ENCODE results near the gene EPAS1. TPM values are rescaled to one million over a fixed set of nuclear protein-coding genes. Genes with fewer than 3 reads are reported as not detected.

EPAS1 gene
- total RNA-seq, 4 donors from 2014 or later = 102 to 260 (median 167) TPM

- H3K4me3 ChIP-seq = no peak overlapping the region
- H3K9me3 ChIP-seq = no peaks in the 10 kb centered on the region
- no peak for DNase-seq
- TF ChIP-seq EP300 (IDR thresholded peaks at IDR 0.05; ENCODE audit: low read depth) = no peak
- no peak for TF ChIP-seq POLR2AphosphoS5 (IDR thresholded peaks at IDR 0.05)
- peaks cover 0 to 2% (median 0%) of the 10 kb centered on the region in 4 donors for H3K36me3 ChIP-seq
- peaks cover 0 to 15% (median 0%) of the 10 kb centered on the region in 4 donors for H3K4me1 ChIP-seq
- no peak overlapping the region for H3K27ac ChIP-seq
- in situ Hi-C loops (cut with MboI; ENCODE audit: low pct_ligation_motif_present in 1 of 4, low pct_unique_long_range_greater_than_20kb in 1 of 4, low sequenced_read_pairs in 3 of 4) = no loop called here
- intact Hi-C loops (cut with DNase I; ENCODE audit: low total_unique reads) = no loop called here
- H3K27me3 ChIP-seq = no peaks in the 10 kb centered on the region
- 84% methylated on average over 4 to 11 of the region's 11 CpGs for WGBS, 2 donors (ENCODE audit: low coverage in 1 of 2)
Measured at GRCh38 chr2:46347648-46348280, 50.6 kb downstream of the EPAS1 start.

DNA sequence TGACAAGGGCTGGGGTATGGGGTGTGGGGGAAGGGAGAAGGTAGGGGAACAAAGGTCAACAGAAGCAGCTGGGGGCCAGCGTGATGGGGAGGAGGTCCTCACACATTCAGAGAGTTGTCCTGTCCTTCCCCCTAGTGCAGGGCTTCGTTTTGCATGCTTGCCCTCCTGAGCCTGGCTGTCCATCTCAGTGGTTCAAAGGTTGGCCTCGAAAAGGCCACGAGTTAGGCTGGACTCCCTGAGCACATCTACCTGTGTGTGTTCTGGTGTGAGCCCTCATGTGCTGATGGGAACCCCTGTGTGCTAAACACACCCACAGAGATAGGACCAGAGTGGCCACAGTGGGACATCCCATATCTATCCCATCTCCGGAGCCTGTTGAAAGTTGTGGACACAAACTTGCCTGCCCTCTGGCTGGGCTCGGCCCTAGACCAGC lies 51.9 kb downstream of the EPAS1 start:
- H3K27me3 ChIP-seq = no peaks in the 10 kb centered on the region
- peaks cover 0 to 15% (median 0%) of the 10 kb centered on the region in 4 donors for H3K4me1 ChIP-seq
- WGBS, 2 donors (ENCODE audit: low coverage in 1 of 2) = 82% methylated on average over 2 to 6 of the region's 6 CpGs
- in situ Hi-C loops (cut with MboI; ENCODE audit: low pct_ligation_motif_present in 1 of 4, low pct_unique_long_range_greater_than_20kb in 1 of 4, low sequenced_read_pairs in 3 of 4) = no loop called here
- TF ChIP-seq POLR2AphosphoS5 (IDR thresholded peaks at IDR 0.05) (no peak), EP300 (IDR thresholded peaks at IDR 0.05; ENCODE audit: low read depth) (no peak), CTCF (IDR thresholded peaks at IDR 0.05) (no peak), POLR2A (IDR thresholded peaks at IDR 0.05) (no peak)
- no peak overlapping the region for H3K4me3 ChIP-seq
- DNase-seq = no peak
- peaks cover 0 to 2% (median 0%) of the 10 kb centered on the region in 4 donors for H3K36me3 ChIP-seq
- H3K27ac ChIP-seq = no peak overlapping the region
- intact Hi-C loops (cut with DNase I; ENCODE audit: low total_unique reads) = no loop called here
- H3K9me3 ChIP-seq = no peaks in the 10 kb centered on the region

DNA sequence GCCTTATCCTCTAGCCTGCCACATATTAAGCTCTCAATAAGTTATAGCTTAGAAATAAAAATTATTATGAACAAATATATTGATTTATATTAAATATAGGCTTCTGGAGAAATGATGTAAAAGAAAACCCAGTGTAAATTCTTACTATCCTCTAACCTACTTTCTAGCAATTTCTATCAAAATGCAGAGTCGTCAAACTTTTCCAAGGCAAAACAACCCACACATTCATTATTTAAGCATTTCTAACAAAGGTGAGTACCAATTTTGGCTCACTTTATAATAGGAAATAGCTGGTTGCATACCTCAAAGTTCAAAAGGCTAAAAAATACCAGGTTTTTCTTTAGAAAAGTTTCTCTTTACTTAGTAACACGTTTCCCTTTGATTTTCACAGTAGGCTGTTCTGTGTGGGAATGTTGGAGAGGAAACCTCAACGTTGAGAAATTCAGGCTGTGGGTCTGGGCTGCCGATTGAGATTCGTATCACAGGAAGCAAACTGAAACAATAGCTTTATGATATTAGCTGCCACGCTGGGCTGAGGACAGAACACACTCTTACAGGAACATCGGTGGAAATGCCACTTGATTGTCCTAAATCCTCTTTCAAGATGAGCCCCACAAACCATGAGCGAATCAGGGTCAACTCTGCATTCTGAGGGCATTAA lies 53.0 kb downstream of the EPAS1 start:
- Histone ChIP-seq H3K36me3 (peaks cover 0 to 2% (median 0%) of the 10 kb centered on the region in 4 donors), H3K27ac (peak overlapping the region in 2 of 4 donors; percentile 7 to 35), H3K4me3 (no peak overlapping the region), H3K9me3 (no peaks in the 10 kb centered on the region), H3K4me1 (peaks cover 0 to 12% (median 0%) of the 10 kb centered on the region in 4 donors), H3K27me3 (no peaks in the 10 kb centered on the region)
- no peak for DNase-seq
- intact Hi-C loops (cut with DNase I; ENCODE audit: low total_unique reads) = loop anchor here (10.0 kb wide), 1 partner anchor 45 kb away; no protein-coding TSS in a partner anchor
- in situ Hi-C loops (cut with MboI; ENCODE audit: low pct_ligation_motif_present in 1 of 4, low pct_unique_long_range_greater_than_20kb in 1 of 4, low sequenced_read_pairs in 3 of 4) = loop anchor here (25.0 kb wide), 3 partner anchors 288 to 713 kb away; no protein-coding TSS in a partner anchor
- 73 to 76% methylated on average over 7 to 8 of the region's 8 CpGs for WGBS, 2 donors (ENCODE audit: low coverage in 1 of 2)
- TF ChIP-seq POLR2AphosphoS5 (IDR thresholded peaks at IDR 0.05) (no peak), POLR2A (IDR thresholded peaks at IDR 0.05) (no peak), CTCF (IDR thresholded peaks at IDR 0.05) (no peak), EP300 (IDR thresholded peaks at IDR 0.05; ENCODE audit: low read depth) (no peak)

- Histone ChIP-seq H3K27ac (peak overlapping the region; percentile 22 to 51 (median 42)), H3K9me3 (no peaks in the 10 kb centered on the region), H3K4me3 (no peak overlapping the region), H3K27me3 (no peaks in the 10 kb centered on the region), H3K4me1 (peaks cover 0 to 8% (median 0%) of the 10 kb centered on the region in 4 donors), H3K36me3 (peaks cover 0 to 2% (median 0%) of the 10 kb centered on the region in 4 donors)
- intact Hi-C loops (cut with DNase I; ENCODE audit: low total_unique reads) (loop anchor here (10.0 kb wide), 1 partner anchor 46 kb away; no protein-coding TSS in a partner anchor), in situ Hi-C loops (cut with MboI; ENCODE audit: low pct_ligation_motif_present in 1 of 4, low pct_unique_long_range_greater_than_20kb in 1 of 4, low sequenced_read_pairs in 3 of 4) (loop anchor here (25.0 kb wide), 3 partner anchors 289 to 714 kb away; no protein-coding TSS in a partner anchor)
- DNase-seq = no peak
- WGBS, 2 donors (ENCODE audit: low coverage in 1 of 2) = 78 to 80% methylated on average over 1 to 5 of the region's 5 CpGs
- no peak for TF ChIP-seq CTCF (IDR thresholded peaks at IDR 0.05)
- TF ChIP-seq EP300 (IDR thresholded peaks at IDR 0.05; ENCODE audit: low read depth) = no peak
- no peak for TF ChIP-seq POLR2AphosphoS5 (IDR thresholded peaks at IDR 0.05)
- no peak for TF ChIP-seq POLR2A (IDR thresholded peaks at IDR 0.05)
Measured at GRCh38 chr2:46351098-46351749, 54.0 kb downstream of the EPAS1 start.

Data from transverse colon (tissue), 4 donors.